ENCODE measurements around the gene RHNO1.

Gene RHNO1

DNA sequence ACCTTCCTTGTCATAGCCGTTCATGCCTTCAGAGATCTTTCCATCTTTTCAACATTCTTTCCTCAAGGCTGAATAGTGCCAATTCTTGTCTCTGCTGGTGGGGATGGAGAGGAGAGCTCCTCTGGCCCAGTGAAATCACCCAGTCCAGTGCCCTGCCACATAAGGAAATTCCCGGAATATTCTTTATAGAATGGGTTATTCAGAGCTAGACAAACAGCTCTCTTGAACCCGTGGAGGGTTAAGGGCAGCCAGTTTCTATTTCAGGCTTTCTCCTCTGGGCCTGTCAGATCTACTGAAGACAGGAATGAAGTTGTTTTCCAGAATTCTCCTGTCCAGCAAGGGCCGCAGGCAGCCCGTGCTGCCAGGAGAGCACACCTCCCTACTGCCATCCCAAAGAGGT lies 34.1 kb upstream of the RHNO1 start:
- TF ChIP-seq EZH2phosphoT487 (conservative IDR thresholded peaks at IDR 0.05; ENCODE audit: low read length) (no peak), CTCF (IDR thresholded peaks at IDR 0.05; ENCODE audit: insufficient read depth, low read length, poor library complexity, severe bottlenecking) (no peak)
- Histone ChIP-seq H3K9ac (ENCODE audit: low read length) (no peak overlapping the region), H3K4me2 (ENCODE audit: low read depth, low read length, poor library complexity, severe bottlenecking) (no peak overlapping the region), H3K79me2 (ENCODE audit: insufficient read depth, low read length) (no peaks in the 10 kb centered on the region), H2AFZ (ENCODE audit: low read depth, low read length, severe bottlenecking) (no peak overlapping the region), H3K9me3 (ENCODE audit: insufficient read depth, low read length) (no peaks in the 10 kb centered on the region), H3K27me3 (ENCODE audit: low read length) (no peaks in the 10 kb centered on the region), H3K27ac (ENCODE audit: low read depth, low read length) (no peak overlapping the region), H3K36me3 (ENCODE audit: low read length) (no peaks in the 10 kb centered on the region), H3K4me3 (ENCODE audit: insufficient read depth, low read length, poor library complexity, severe bottlenecking) (no peak overlapping the region), H3F3A (ENCODE audit: insufficient read depth) (no peaks in the 10 kb centered on the region), H3K9me2 (replicated peaks; ENCODE audit: insufficient read depth, low read length) (no peaks in the 10 kb centered on the region), H4K20me1 (ENCODE audit: low read depth, low read length) (no peaks in the 10 kb centered on the region)

GRCh38 chr12:2844786-2845185 lies 32.2 kb upstream of the RHNO1 start:
- Histone ChIP-seq H3K79me2 (ENCODE audit: insufficient read depth, low read length) (no peaks in the 10 kb centered on the region), H3K9me3 (ENCODE audit: insufficient read depth, low read length) (no peaks in the 10 kb centered on the region), H2AFZ (ENCODE audit: low read depth, low read length, severe bottlenecking) (no peak overlapping the region), H4K20me1 (ENCODE audit: low read depth, low read length) (no peaks in the 10 kb centered on the region), H3K9me2 (replicated peaks; ENCODE audit: insufficient read depth, low read length) (no peaks in the 10 kb centered on the region), H3F3A (ENCODE audit: insufficient read depth) (no peaks in the 10 kb centered on the region), H3K27me3 (ENCODE audit: low read length) (no peaks in the 10 kb centered on the region), H3K36me3 (ENCODE audit: low read length) (no peaks in the 10 kb centered on the region), H3K4me3 (ENCODE audit: insufficient read depth, low read length, poor library complexity, severe bottlenecking) (no peak overlapping the region), H3K4me2 (ENCODE audit: low read depth, low read length, poor library complexity, severe bottlenecking) (no peak overlapping the region), H3K9ac (ENCODE audit: low read length) (no peak overlapping the region), H3K27ac (ENCODE audit: low read depth, low read length) (no peak overlapping the region)
- no peak for TF ChIP-seq CTCF (IDR thresholded peaks at IDR 0.05; ENCODE audit: insufficient read depth, low read length, poor library complexity, severe bottlenecking)
- TF ChIP-seq EZH2phosphoT487 (conservative IDR thresholded peaks at IDR 0.05; ENCODE audit: low read length), result no peak

GRCh38 chr12:2845280-2845679 lies 31.7 kb upstream of the RHNO1 start:
- Histone ChIP-seq H3K9me3 (ENCODE audit: insufficient read depth, low read length) (no peaks in the 10 kb centered on the region), H3K4me2 (ENCODE audit: low read depth, low read length, poor library complexity, severe bottlenecking) (no peak overlapping the region), H3K9me2 (replicated peaks; ENCODE audit: insufficient read depth, low read length) (no peaks in the 10 kb centered on the region), H4K20me1 (ENCODE audit: low read depth, low read length) (no peaks in the 10 kb centered on the region), H3K79me2 (ENCODE audit: insufficient read depth, low read length) (no peaks in the 10 kb centered on the region), H3K27me3 (ENCODE audit: low read length) (no peaks in the 10 kb centered on the region), H2AFZ (ENCODE audit: low read depth, low read length, severe bottlenecking) (no peak overlapping the region), H3K36me3 (ENCODE audit: low read length) (no peaks in the 10 kb centered on the region), H3K27ac (ENCODE audit: low read depth, low read length) (no peak overlapping the region), H3F3A (ENCODE audit: insufficient read depth) (no peaks in the 10 kb centered on the region), H3K9ac (ENCODE audit: low read length) (no peak overlapping the region), H3K4me3 (ENCODE audit: insufficient read depth, low read length, poor library complexity, severe bottlenecking) (no peak overlapping the region)
- no peak for TF ChIP-seq EZH2phosphoT487 (conservative IDR thresholded peaks at IDR 0.05; ENCODE audit: low read length)
- no peak for TF ChIP-seq CTCF (IDR thresholded peaks at IDR 0.05; ENCODE audit: insufficient read depth, low read length, poor library complexity, severe bottlenecking)

DNA sequence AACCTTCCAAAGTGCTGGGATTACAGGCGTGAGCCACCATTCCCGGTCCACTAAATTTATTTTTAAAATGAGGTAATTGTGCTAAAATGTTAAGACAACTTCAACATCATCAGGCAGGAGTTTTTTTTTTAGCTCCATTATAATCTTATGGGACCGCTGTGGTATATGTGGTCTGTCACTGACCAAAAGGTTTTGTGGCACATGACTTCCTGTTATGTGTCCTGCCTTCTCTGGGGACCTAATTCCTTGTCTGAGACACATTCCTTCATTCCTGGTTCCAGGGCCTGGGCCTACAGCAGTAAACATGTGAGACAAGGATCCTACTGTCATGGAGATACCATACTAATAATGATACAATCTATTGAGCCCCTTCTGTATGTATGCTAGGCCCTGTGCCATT lies 25.1 kb upstream of the RHNO1 start:
- Histone ChIP-seq H3K9me3 (ENCODE audit: insufficient read depth, low read length) (no peaks in the 10 kb centered on the region), H3K27me3 (ENCODE audit: low read length) (no peaks in the 10 kb centered on the region), H3K4me2 (ENCODE audit: low read depth, low read length, poor library complexity, severe bottlenecking) (no peak overlapping the region), H3K27ac (ENCODE audit: low read depth, low read length) (no peak overlapping the region), H3K79me2 (ENCODE audit: insufficient read depth, low read length) (no peaks in the 10 kb centered on the region), H3F3A (ENCODE audit: insufficient read depth) (no peaks in the 10 kb centered on the region), H3K4me3 (ENCODE audit: insufficient read depth, low read length, poor library complexity, severe bottlenecking) (no peak overlapping the region), H3K9ac (ENCODE audit: low read length) (no peak overlapping the region), H2AFZ (ENCODE audit: low read depth, low read length, severe bottlenecking) (no peak overlapping the region), H4K20me1 (ENCODE audit: low read depth, low read length) (no peaks in the 10 kb centered on the region), H3K9me2 (replicated peaks; ENCODE audit: insufficient read depth, low read length) (no peaks in the 10 kb centered on the region), H3K36me3 (ENCODE audit: low read length) (no peaks in the 10 kb centered on the region)
- TF ChIP-seq CTCF (IDR thresholded peaks at IDR 0.05; ENCODE audit: insufficient read depth, low read length, poor library complexity, severe bottlenecking) (no peak), EZH2phosphoT487 (conservative IDR thresholded peaks at IDR 0.05; ENCODE audit: low read length) (no peak)

Measured in SU-DHL-6 (cell line).